DMS79 (cell line): Measurements from ENCODE around the gene PRSS33.

Experiments
- DNase-seq: peaks from one replicate; lab custom pipeline; 2025; lab: John Stamatoyannopoulos, UW

Gene PRSS33

GRCh38 chr16:2763173-2763572 lies 24.2 kb downstream of the PRSS33 start:
- DNase-seq = no peak

- no peak for DNase-seq
Observed at GRCh38 chr16:2762711-2763110, 24.6 kb downstream of the PRSS33 start.

- no peak for DNase-seq
Observed at GRCh38 chr16:2761886-2762583, 25.3 kb downstream of the PRSS33 start.

GRCh38 chr16:2761472-2761871 lies 25.9 kb downstream of the PRSS33 start:
- no peak for DNase-seq

GRCh38 chr16:2757344-2757743 lies 30.0 kb downstream of the PRSS33 start:
- DNase-seq = no peak

- no peak for DNase-seq
Observed at GRCh38 chr16:2756288-2757015, 30.9 kb downstream of the PRSS33 start.

GRCh38 chr16:2755158-2755557 lies 32.2 kb downstream of the PRSS33 start:
- no peak for DNase-seq

GRCh38 chr16:2753733-2754020 lies 33.7 kb downstream of the PRSS33 start:
- DNase-seq = no peak

GRCh38 chr16:2752850-2753732 lies 34.3 kb downstream of the PRSS33 start:
- peak; percentile 57 for DNase-seq

- peak; percentile 92 for DNase-seq
Observed at GRCh38 chr16:2752035-2752849, 35.1 kb downstream of the PRSS33 start, which contains the start of gene SRRM2. SRRM2 (plus strand) TSS chr16:2752638; CDS start chr16:2756365, 3,727 bp downstream.

GRCh38 chr16:2751577-2752034 lies 35.8 kb downstream of the PRSS33 start:
- DNase-seq = no peak

GRCh38 chr16:2749936-2750335 lies 37.4 kb downstream of the PRSS33 start:
- no peak for DNase-seq

GRCh38 chr16:2749476-2749875 lies 37.9 kb downstream of the PRSS33 start:
- DNase-seq = no peak

- no peak for DNase-seq
Observed at GRCh38 chr16:2748757-2749455, 38.5 kb downstream of the PRSS33 start.

GRCh38 chr16:2745961-2746360 lies 41.4 kb downstream of the PRSS33 start:
- no peak for DNase-seq

GRCh38 chr16:2745116-2745890 lies 42.1 kb downstream of the PRSS33 start:
- DNase-seq = no peak

- no peak for DNase-seq
Observed at GRCh38 chr16:2744711-2745110, 42.6 kb downstream of the PRSS33 start.

- no peak for DNase-seq
Observed at GRCh38 chr16:2743007-2743810, 44.2 kb downstream of the PRSS33 start.

- DNase-seq = no peak
Observed at GRCh38 chr16:2742323-2743006, 44.9 kb downstream of the PRSS33 start.
